Small intestine (tissue), 16 donors: ENCODE results near the gene GDI2. TPM values are rescaled to one million over a fixed set of nuclear protein-coding genes. Genes with fewer than 3 reads are reported as not detected.

Experiments used
- DNase-seq, 2 donors: peaks; one replicate each; pipeline versions ENCODE4 v3.0.0 to v3.0.0-alpha.2; 2013
- FAIRE-seq: peaks from 2 replicates; lab custom pipeline; 2012; peaks lifted over from hg19 to GRCh38; lab: Jason Lieb, UNC
- H3K27ac ChIP-seq, 3 donors: one replicate each; pipeline ENCODE4 v1.5.1; 2013; ENCODE audit warnings: low read length in 2 of 3, mild to moderate bottlenecking in 2 of 3, control low read depth in 1 of 3, inconsistent platforms in 1 of 3, low read depth in 1 of 3, moderate library complexity in 1 of 3
- H3K27me3 ChIP-seq, 3 donors: one replicate each; pipeline ENCODE4 v1.6.1; 2013; ENCODE audit warnings: low read length in 3 of 3, inconsistent platforms in 1 of 3; ENCODE audit not compliant: control insufficient read depth in 3 of 3, insufficient read depth in 3 of 3
- H3K36me3 ChIP-seq, 3 donors: one replicate each; pipeline ENCODE4 v1.6.1; 2013; ENCODE audit warnings: low read length in 3 of 3, inconsistent platforms in 1 of 3, low read depth in 1 of 3, mild to moderate bottlenecking in 1 of 3, moderate library complexity in 1 of 3; ENCODE audit not compliant: control insufficient read depth in 3 of 3, insufficient read depth in 2 of 3
- H3K4me1 ChIP-seq, 3 donors: one replicate each; pipeline ENCODE4 v1.6.1; 2013; ENCODE audit warnings: low read length in 2 of 3, inconsistent platforms in 1 of 3, low read depth in 1 of 3, mild to moderate bottlenecking in 1 of 3, moderate library complexity in 1 of 3; ENCODE audit not compliant: control insufficient read depth in 3 of 3, insufficient read depth in 2 of 3
- H3K4me3 ChIP-seq, 3 donors: one replicate each; pipeline ENCODE4 v1.5.1; 2013; ENCODE audit warnings: low read length in 3 of 3, control low read depth in 1 of 3, inconsistent platforms in 1 of 3, low read depth in 1 of 3, mild to moderate bottlenecking in 1 of 3, moderate library complexity in 1 of 3
- H3K9me3 ChIP-seq, 2 donors: one replicate each; pipeline ENCODE4 v1.6.1; 2013; ENCODE audit warnings: low read depth in 1 of 2, low read length in 1 of 2; ENCODE audit not compliant: control insufficient read depth in 2 of 2, insufficient read depth in 1 of 2
- WGBS, 3 donors: extraction: QIAGEN DNeasy Blood & Tissue Kit; methylation state at CpG; one replicate each; pipeline ENCODE4 v1.1.7; 2013; 5-methylcytosine and 5-hydroxymethylcytosine counted together
- long read RNA-seq, 10 donors: transcript quantifications; one replicate each; lab custom pipeline, GENCODE V29; 2026
- polyA plus RNA-seq, 4 donors: library from polyadenylated mRNA; stranded (reverse) in 3 of 4; unstranded in 1 of 4; fragments of 200-250 nt in 3 of 4; fragments of 120-200 nt in 1 of 4; gene quantifications; one replicate each; pipeline versions ENCODE4 v1.2.1 to v1.2.3, GENCODE V29; 2013
- donor health status: healthy with polysubstance abuse.
- donor health status: control.
- donor health status: control.
- donor health status: Bipolar disorder and iron deficiency.
- donor health status: healthy.

The GDI2 gene
- 100 to 1,000 TPM; 226 to 322 (median 241) TPM for polyA plus RNA-seq
- long read RNA-seq, donor 1, transcript GDI2-203 (11 exons, 2,412 nt): major isoform, 164 of 275 reads
- long read RNA-seq, donor 1, partial matches to known transcripts: 109 of 275 reads
- long read RNA-seq, donor 1, other reads (novel, unspliced or antisense): 0 of 275 reads
- long read RNA-seq, donor 2, transcript GDI2-203 (11 exons, 2,412 nt): major isoform, 41 of 48 reads
- long read RNA-seq, donor 2, partial matches to known transcripts: 7 of 48 reads
- long read RNA-seq, donor 2, other reads (novel, unspliced or antisense): 0 of 48 reads
- long read RNA-seq, donor 3, transcript GDI2-203 (11 exons, 2,412 nt): major isoform, 36 of 419 reads
- long read RNA-seq, donor 3, partial matches to known transcripts: 383 of 419 reads
- long read RNA-seq, donor 3, other reads (novel, unspliced or antisense): 0 of 419 reads
- long read RNA-seq, donor 4, partial matches to known transcripts: 0 of 2 reads
- long read RNA-seq, donor 4, other reads (novel, unspliced or antisense): 0 of 2 reads
- long read RNA-seq, donor 5, transcript GDI2-203 (11 exons, 2,412 nt): major isoform, 9 of 170 reads
- long read RNA-seq, donor 5, partial matches to known transcripts: 161 of 170 reads
- long read RNA-seq, donor 5, other reads (novel, unspliced or antisense): 0 of 170 reads
- long read RNA-seq, donor 6, transcript GDI2-203 (11 exons, 2,412 nt): major isoform, 95 of 113 reads
- long read RNA-seq, donor 6, partial matches to known transcripts: 17 of 113 reads
- long read RNA-seq, donor 6, other reads (novel, unspliced or antisense): 0 of 113 reads
- long read RNA-seq, donor 7: 0 reads
- long read RNA-seq, donor 8, partial matches to known transcripts: 0 of 2 reads
- long read RNA-seq, donor 8, other reads (novel, unspliced or antisense): 0 of 2 reads
- long read RNA-seq, donor 9, transcript GDI2-203 (11 exons, 2,412 nt): major isoform, 17 of 17 reads
- long read RNA-seq, donor 9, partial matches to known transcripts: 0 of 17 reads
- long read RNA-seq, donor 9, other reads (novel, unspliced or antisense): 0 of 17 reads
- long read RNA-seq, donor 10, transcript GDI2-203 (11 exons, 2,412 nt): major isoform, 94 of 126 reads
- long read RNA-seq, donor 10, partial matches to known transcripts: 28 of 126 reads
- long read RNA-seq, donor 10, other reads (novel, unspliced or antisense): 0 of 126 reads

GRCh38 chr10:5813341-5814109 lies at the start of gene GDI2:
GDI2 (minus strand) TSS chr10:5813434; CDS start chr10:5813258, 176 bp downstream.
- peak within 1 kb of the TSS; percentile 58 to 88 (median 78) for H3K4me3 ChIP-seq
- no peaks in the 10 kb centered on the region for H3K27me3 ChIP-seq
- no peaks in the 10 kb centered on the region for H3K36me3 ChIP-seq
- H3K9me3 ChIP-seq: no peaks in the 10 kb centered on the region
- peak within 1 kb of the TSS; percentile 97 to 99 (median 98) for H3K27ac ChIP-seq
- peaks cover 0 to 22% (median 12%) of the 10 kb centered on the region in 3 donors for H3K4me1 ChIP-seq
- DNase-seq (peak; percentile 98 to 100), FAIRE-seq (no peak)
- WGBS, 3 donors: 0 to 1% (median 0%) methylated on average over 47 to 77 of the region's 77 CpGs

GRCh38 chr10:5862360-5862961 lies 49.2 kb upstream of the GDI2 start:
- 87 to 95% (median 94%) methylated on average over 7 of the region's 7 CpGs for WGBS, 3 donors
- DNase-seq (no peak), FAIRE-seq (no peak)
- Histone ChIP-seq H3K4me3 (no peak overlapping the region), H3K27ac (peak overlapping the region in 1 of 3 donors; percentile 51), H3K4me1 (no peaks in the 10 kb centered on the region), H3K9me3 (peaks cover 0 to 3% of the 10 kb centered on the region in 2 donors), H3K27me3 (no peaks in the 10 kb centered on the region), H3K36me3 (peaks cover 0 to 14% (median 0%) of the 10 kb centered on the region in 3 donors)

GRCh38 chr10:5860066-5860465 lies 46.8 kb upstream of the GDI2 start:
- DNase-seq (no peak), FAIRE-seq (no peak)
- 78 to 92% (median 89%) methylated on average over 7 of the region's 7 CpGs for WGBS, 3 donors
- Histone ChIP-seq H3K4me1 (no peaks in the 10 kb centered on the region), H3K4me3 (no peak overlapping the region), H3K9me3 (peaks cover 0 to 3% of the 10 kb centered on the region in 2 donors), H3K36me3 (peaks cover 0 to 14% (median 0%) of the 10 kb centered on the region in 3 donors), H3K27me3 (no peaks in the 10 kb centered on the region), H3K27ac (no peak overlapping the region)

- no peaks in the 10 kb centered on the region for H3K27me3 ChIP-seq
- no peak overlapping the region for H3K4me3 ChIP-seq
- peaks cover 0 to 14% (median 0%) of the 10 kb centered on the region in 3 donors for H3K36me3 ChIP-seq
- no peak overlapping the region for H3K27ac ChIP-seq
- WGBS, 3 donors: 86 to 97% (median 95%) methylated on average over 5 of the region's 5 CpGs
- FAIRE-seq: no peak
- no peak for DNase-seq
- peaks cover 0 to 3% of the 10 kb centered on the region in 2 donors for H3K9me3 ChIP-seq
- no peaks in the 10 kb centered on the region for H3K4me1 ChIP-seq
Observed at GRCh38 chr10:5858811-5859210, 45.6 kb upstream of the GDI2 start.

GRCh38 chr10:5856701-5857004 lies 43.4 kb upstream of the GDI2 start:
- H3K9me3 ChIP-seq: no peaks in the 10 kb centered on the region

GRCh38 chr10:5855979-5856700 lies 42.9 kb upstream of the GDI2 start:
- FAIRE-seq: no peak
- Histone ChIP-seq H3K27me3 (no peaks in the 10 kb centered on the region), H3K9me3 (no peaks in the 10 kb centered on the region), H3K4me1 (no peaks in the 10 kb centered on the region), H3K4me3 (no peak overlapping the region), H3K27ac (no peak overlapping the region), H3K36me3 (no peaks in the 10 kb centered on the region)
- WGBS, 3 donors: 82 to 89% (median 87%) methylated on average over 18 of the region's 18 CpGs
- no peak for DNase-seq

More at GRCh38 chr10:5856701-5857004, 43.4 kb upstream of the GDI2 start:
- no peaks in the 10 kb centered on the region for H3K4me1 ChIP-seq
- H3K36me3 ChIP-seq: no peaks in the 10 kb centered on the region
- H3K4me3 ChIP-seq: no peak overlapping the region
- DNase-seq: no peak
- no peaks in the 10 kb centered on the region for H3K27me3 ChIP-seq
- no peak overlapping the region for H3K27ac ChIP-seq
- WGBS, 3 donors: 51 to 74% (median 72%) methylated on average over 7 of the region's 7 CpGs
- FAIRE-seq: no peak

GRCh38 chr10:5854131-5854475 lies 40.9 kb upstream of the GDI2 start:
- no peak overlapping the region for H3K4me3 ChIP-seq
- H3K27me3 ChIP-seq: no peaks in the 10 kb centered on the region
- no peaks in the 10 kb centered on the region for H3K9me3 ChIP-seq
- H3K36me3 ChIP-seq: no peaks in the 10 kb centered on the region
- no peaks in the 10 kb centered on the region for H3K4me1 ChIP-seq
- no peak overlapping the region for H3K27ac ChIP-seq
- DNase-seq: no peak
- FAIRE-seq: no peak
- 80 to 95% (median 86%) methylated on average over 5 of the region's 5 CpGs for WGBS, 3 donors
